RPMI8226 (cell line): ENCODE data around the gene SLC23A1.
A peak's percentile ranks its signal among the peaks of the same experiment; 100 is the strongest.
"Not testable (repeated sequence)": the region's sequence is repeated elsewhere in the genome, so short reads cannot be mapped to it uniquely, and the experiment has no call there.

ENCODE experiments used
- DNase-seq: peaks from one replicate; pipeline ENCODE4 v3.0.0-alpha.2; 2015

SLC23A1 gene

DNA sequence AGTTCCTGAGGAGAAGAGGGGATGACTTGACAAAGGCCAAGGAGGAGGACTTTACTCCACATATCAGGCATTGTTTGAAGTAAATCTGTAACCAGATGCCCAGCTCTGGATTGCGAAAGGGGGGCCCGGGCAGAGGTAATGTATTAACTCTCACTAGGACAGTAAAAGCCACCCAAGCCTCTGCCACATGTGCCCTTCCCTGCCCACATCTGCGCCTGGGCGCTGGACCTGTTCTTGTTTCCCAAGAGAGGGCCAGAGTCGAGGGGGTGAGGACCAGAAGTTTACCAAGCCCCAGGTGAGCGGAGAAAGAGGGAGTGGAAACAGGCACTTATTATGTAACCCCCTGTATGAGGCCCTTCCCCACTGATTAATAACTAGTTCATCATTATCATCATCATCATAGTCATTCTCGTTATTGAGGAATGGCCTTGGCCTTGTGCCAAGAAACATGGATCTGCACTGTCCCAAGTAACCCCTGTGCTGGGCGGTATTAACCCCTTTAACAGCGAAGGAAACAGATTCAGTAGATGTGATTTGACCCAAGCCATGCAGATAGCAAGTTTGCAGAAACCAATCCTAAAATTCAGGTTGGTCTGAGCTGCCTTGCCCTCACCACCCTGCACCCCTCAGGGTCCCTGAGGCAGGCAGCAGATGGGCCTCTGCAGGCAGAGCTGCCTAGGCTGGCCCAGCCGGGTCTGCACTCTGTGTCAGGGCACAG, at the start of gene SLC23A1:
SLC23A1 (minus strand) TSS at position 23 of the 718 bp plus-strand sequence. CDS start 44 bp downstream, outside the sequence.
- peak; percentile 50 for DNase-seq

GRCh38 chr5:139431706-139432105, 48.6 kb upstream of the SLC23A1 start:
- DNase-seq, result no peak

GRCh38 chr5:139430015-139430414, 46.9 kb upstream of the SLC23A1 start:
- DNase-seq, result no peak

DNA sequence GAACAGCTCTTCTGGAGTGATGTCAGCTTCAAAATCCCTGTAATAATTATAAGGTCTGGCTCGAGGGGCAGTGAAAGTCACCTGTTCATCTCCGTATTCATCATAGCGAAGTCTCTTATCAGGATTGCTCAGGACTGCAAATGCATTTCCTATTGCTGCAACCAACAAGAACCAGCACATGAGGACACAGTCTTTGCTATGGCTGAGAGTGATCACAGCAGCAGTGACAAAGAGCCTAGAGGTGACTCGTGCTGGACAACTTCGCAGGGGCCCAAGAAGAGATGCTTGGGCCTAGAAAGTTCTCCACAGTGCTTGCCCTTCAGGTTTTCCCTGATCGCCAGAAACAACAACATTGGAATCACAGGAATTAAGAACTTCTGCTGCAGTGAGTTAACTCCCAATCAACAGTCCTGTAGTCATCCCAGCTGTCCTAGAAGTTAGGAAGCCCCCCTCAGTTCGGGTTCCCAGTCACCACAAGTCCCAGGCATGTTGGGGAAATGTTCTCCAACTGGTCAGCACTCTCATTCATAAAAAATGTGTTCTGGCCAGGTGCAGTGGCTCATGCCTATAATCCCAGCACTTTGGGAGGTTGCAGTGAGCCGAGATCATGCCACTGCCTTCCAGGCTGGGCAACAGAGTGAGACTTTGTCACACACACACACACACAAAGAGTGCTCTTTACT, 43.2 kb upstream of the SLC23A1 start:
- no peak for DNase-seq

- no peak for DNase-seq
These were observed 42.4 kb upstream of the SLC23A1 start for GRCh38 chr5:139425497-139425896.

DNA sequence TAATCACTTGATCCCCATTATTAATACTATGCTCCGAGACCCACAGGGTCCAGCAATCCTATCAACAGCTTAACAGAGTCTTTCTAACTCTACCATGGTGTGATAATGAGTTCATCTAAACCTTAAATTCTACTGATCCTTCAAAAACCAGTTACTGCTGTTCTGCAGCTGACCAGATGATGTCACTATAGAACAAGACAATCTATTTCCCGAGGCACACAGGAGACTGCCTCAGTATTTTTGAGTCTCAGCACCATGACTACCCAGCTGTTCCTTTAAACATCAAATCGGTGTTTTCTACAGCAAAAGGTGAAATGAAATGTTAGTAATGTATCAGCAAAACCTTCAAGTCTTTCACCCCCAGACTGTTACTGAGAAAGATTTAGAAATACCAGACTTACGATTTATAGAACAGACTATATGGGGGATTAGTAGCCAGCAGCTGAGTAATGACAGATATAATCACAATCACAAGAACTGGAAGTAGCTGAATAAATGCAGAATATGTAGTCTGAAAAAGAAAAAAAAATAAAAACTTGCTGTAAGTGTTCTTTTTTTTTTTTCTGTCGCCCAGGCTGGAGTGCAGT, 39.3 kb upstream of the SLC23A1 start:
- DNase-seq, result peak; percentile 75

DNA sequence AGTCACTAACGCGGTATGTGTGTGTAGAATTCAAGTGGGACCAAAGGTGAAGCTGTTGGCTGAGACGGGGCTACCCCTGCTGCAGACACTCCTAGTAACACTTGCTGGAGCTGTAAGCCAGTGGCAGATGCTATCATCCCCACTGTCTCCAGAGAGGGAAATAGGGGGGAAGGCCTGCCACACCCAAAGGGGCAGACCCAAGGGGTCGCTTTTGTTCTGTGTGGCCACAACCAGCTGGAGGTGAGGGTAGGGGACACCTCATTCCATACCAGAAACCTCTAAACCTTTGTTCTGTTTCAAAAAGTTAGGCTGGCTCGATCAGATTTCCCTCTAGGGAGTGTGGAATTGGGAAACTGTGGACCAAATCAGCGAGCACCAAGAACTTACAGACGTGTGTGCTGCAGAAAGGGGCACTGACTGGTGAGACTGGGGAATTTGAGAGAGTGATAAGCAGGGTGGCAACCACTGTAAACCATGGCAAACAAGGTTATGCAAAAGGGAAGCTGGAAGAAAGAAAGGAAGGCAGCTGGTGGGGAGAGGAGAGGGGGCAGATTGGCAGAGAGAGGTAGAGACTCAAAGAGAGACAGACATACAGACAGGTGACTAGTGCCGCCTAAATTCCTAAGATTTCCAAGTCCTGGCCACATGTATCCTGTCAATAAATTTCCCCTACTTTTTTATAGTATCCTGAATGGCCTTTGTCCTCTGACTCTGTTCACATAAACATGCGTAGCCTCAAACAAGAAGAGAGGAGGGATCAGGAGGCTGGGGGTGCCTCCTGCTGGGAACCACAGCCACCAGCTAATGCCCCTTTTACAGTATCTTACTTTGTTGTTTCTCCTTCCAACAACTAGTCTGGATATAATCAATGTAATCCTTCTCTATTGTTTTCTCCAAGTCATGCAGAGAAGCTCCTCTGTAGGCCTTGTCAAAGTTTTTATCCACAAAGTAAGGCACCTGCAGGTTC, 36.4 kb upstream of the SLC23A1 start:
- DNase-seq, result no peak

- DNase-seq, result no peak
These were observed 35.7 kb upstream of the SLC23A1 start for GRCh38 chr5:139418793-139419192.

GRCh38 chr5:139417214-139417613, 34.1 kb upstream of the SLC23A1 start:
- DNase-seq, result peak; percentile 92

GRCh38 chr5:139416651-139417050, 33.6 kb upstream of the SLC23A1 start:
- peak; percentile 30 for DNase-seq

GRCh38 chr5:139415869-139416268, 32.8 kb upstream of the SLC23A1 start:
- no peak for DNase-seq

GRCh38 chr5:139415221-139415861, 32.2 kb upstream of the SLC23A1 start:
- peak; percentile 50 for DNase-seq

DNA sequence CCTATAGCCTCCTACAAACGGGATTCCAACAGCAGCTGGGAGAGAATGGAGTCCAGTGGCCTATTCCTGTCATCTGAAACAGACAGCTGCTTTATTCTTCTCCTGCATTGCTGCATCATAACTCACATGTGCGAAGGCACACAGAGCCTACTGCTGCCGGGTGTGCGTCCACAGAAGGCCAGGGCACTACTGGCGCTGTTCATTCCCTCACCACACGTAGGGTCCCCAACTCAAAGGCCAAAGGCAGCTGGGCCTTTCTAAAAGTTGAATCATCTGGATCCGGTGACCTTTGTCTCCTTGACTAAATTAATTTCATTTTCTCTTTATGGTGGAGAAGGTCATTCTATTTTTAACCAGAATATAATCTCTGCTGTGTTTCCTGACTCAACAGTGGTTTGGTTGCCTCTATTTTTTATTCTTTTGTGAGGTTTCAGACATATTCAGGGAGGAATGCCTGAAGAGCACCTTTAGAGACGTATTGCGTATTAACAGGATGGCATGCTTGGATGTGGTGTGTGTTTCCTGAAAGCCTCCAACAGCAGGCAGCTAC, 31.6 kb upstream of the SLC23A1 start:
- DNase-seq, result peak; percentile 77

- DNase-seq, result peak; percentile 49
These were observed 30.9 kb upstream of the SLC23A1 start for GRCh38 chr5:139413963-139414362.

DNA sequence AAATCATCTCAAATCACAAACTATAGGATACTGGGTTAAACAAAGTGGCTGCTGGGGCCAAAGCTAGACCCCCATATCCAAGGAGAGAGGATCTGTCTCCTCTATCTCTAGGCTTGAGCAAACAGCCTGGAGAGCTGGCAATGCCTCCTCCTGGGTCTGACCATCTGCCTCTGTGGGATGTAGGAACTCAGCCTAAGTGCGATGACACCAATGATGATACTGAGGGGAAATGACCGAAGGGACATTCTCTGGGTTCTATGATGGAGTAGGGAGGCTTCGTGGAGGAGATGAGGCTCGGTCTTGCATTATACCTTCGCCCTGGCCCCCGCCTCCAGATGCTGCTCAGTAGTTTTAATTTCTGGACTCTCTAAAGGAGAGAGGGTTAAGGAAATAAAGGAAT, 30.1 kb upstream of the SLC23A1 start:
- no peak for DNase-seq

- DNase-seq, result no peak
These were observed 28.1 kb upstream of the SLC23A1 start for GRCh38 chr5:139410993-139411828.

- DNase-seq, result no peak
These were observed 27.3 kb upstream of the SLC23A1 start for GRCh38 chr5:139410121-139410992.

DNA sequence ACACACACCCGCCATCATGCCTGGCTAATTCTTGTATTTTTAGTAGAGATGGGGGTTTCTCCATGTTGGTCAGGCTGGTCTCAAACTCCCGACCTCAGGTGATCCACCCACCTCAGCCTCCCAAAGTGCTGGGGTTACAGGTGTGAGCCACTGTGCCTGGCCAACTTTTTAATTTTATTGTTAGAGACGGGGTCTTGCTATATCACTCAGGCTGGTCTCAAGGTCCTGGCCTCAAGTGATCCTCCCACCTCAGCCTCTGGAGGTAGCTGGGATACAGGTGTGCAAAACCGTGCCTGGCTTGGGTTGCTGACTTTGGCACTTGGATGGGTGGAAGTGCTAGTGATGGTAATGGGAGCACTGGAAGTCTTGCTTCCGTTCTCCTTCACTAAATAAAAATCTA, 26.0 kb upstream of the SLC23A1 start:
- not testable (repeated sequence) for DNase-seq

- no peak for DNase-seq
These were observed 25.1 kb upstream of the SLC23A1 start for GRCh38 chr5:139408191-139408590.

- peak; percentile 77 for DNase-seq
These were observed 24.4 kb upstream of the SLC23A1 start for GRCh38 chr5:139407517-139407916.
